HEK293 (cell line): ENCODE data around the gene IL25.
"Not testable (repeated sequence)": the region's sequence is repeated elsewhere in the genome, so short reads cannot be mapped to it uniquely, and the experiment has no call there.

Experiments
- ZNF274 ChIP-seq, 2 experiments: fragments of 200-500 bp in 1 of 2; fragments of 450-650 bp in 1 of 2; sonication (Bioruptor generic) in 1 of 2; formaldehyde crosslinking in 1 of 2; IDR thresholded peaks; 2 replicates each; pipeline versions ENCODE4 v1.5.1 to v1.6.1; 2014 to 2016; ENCODE audit warnings: borderline replicate concordance in 1 of 2, inconsistent platforms in 1 of 2, low read length in 1 of 2, missing biosample characterization in 1 of 2, missing genetic modification characterization in 1 of 2
- ZNF423 ChIP-seq: fragments of 450-650 bp; formaldehyde crosslinking; IDR thresholded peaks from 2 replicates; pipeline ENCODE4 v1.5.1; 2016; ENCODE audit warnings: missing biosample characterization, missing genetic modification characterization
- ZNF555 ChIP-seq: fragments of 450-650 bp; formaldehyde crosslinking; conservative IDR thresholded peaks from 2 replicates; pipeline ENCODE4 v1.5.1; 2017; ENCODE audit warnings: missing biosample characterization, mild to moderate bottlenecking, missing genetic modification characterization, inconsistent platforms
- ZNF654 ChIP-seq: fragments of 450-650 bp; formaldehyde crosslinking; IDR thresholded peaks from 2 replicates; pipeline ENCODE4 v1.5.1; 2016; ENCODE audit warnings: low read depth, missing biosample characterization, missing genetic modification characterization
- ZNF747 ChIP-seq: fragments of 450-650 bp; formaldehyde crosslinking; IDR thresholded peaks from 2 replicates; pipeline ENCODE4 v1.5.1; 2016; ENCODE audit warnings: missing biosample characterization, missing genetic modification characterization
- TF ChIP-seq, protein P1 (sequence below): fragments of 450-650 bp; formaldehyde crosslinking; IDR thresholded peaks from 2 replicates; pipeline ENCODE4 v1.5.1; 2016; ENCODE audit warnings: missing biosample characterization, missing genetic modification characterization
- TF ChIP-seq, protein P2 (sequence below): fragments of 450-650 bp; formaldehyde crosslinking; IDR thresholded peaks from 2 replicates; pipeline ENCODE4 v1.5.1; 2016; ENCODE audit warnings: missing biosample characterization, missing genetic modification characterization

DNA sequence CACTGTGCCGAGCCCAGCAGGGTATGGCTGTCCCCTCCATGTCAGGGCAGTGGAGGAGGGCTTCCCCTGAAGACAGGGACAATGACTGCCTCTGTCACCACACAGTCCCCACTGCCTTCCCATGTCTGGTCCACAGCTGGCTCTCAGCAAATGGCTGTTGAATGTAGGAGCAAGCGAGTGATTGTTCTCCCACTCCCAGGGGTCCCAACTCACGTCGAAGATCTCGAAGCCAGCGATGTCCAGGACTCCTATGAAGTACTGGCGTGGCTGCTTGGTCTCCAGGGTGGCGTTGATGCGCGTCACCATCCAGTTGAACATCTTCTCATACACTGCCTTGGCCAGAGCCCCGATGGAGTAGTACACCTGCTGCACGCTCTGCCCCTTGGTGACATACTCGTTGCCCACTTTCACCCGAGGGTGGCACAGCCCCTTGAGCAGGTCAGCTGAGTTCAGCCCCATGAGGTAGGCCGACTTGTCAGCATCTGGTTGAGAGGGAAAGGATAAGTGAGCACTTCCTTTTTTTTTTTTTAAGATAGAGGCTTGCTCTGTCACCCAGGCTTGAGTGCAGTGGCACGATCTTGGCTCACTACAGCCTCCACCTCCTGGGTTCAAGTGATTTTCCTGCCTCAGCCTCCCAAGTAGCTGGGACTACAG lies 28.0 kb downstream of the IL25 start:
- not testable (repeated sequence) for TF ChIP-seq ZNF654 (tag by site-specific recombination); ZNF747 (tag by site-specific recombination); ZNF555 (tag by site-specific recombination); ZNF274 (IDR thresholded peaks at IDR 0.05; ENCODE audit: low read length); ZNF274 (tag by site-specific recombination; IDR thresholded peaks at IDR 0.05; ENCODE audit: borderline replicate concordance); ZNF423 (tag by site-specific recombination)
- TF ChIP-seq, protein P1, sequence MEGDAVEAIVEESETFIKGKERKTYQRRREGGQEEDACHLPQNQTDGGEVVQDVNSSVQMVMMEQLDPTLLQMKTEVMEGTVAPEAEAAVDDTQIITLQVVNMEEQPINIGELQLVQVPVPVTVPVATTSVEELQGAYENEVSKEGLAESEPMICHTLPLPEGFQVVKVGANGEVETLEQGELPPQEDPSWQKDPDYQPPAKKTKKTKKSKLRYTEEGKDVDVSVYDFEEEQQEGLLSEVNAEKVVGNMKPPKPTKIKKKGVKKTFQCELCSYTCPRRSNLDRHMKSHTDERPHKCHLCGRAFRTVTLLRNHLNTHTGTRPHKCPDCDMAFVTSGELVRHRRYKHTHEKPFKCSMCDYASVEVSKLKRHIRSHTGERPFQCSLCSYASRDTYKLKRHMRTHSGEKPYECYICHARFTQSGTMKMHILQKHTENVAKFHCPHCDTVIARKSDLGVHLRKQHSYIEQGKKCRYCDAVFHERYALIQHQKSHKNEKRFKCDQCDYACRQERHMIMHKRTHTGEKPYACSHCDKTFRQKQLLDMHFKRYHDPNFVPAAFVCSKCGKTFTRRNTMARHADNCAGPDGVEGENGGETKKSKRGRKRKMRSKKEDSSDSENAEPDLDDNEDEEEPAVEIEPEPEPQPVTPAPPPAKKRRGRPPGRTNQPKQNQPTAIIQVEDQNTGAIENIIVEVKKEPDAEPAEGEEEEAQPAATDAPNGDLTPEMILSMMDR (tag by site-specific recombination): not testable (repeated sequence)
- TF ChIP-seq, protein P2, sequence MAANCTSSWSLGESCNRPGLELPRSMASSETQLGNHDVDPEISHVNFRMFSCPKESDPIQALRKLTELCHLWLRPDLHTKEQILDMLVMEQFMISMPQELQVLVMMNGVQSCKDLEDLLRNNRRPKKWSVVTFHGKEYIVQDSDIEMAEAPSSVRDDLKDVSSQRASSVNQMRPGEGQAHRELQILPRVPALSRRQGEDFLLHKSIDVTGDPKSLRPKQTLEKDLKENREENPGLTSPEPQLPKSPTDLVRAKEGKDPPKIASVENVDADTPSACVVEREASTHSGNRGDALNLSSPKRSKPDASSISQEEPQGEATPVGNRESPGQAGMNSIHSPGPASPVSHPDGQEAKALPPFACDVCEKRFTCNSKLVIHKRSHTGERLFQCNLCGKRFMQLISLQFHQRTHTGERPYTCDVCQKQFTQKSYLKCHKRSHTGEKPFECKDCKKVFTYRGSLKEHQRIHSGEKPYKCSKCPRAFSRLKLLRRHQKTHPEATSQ (tag by site-specific recombination): not testable (repeated sequence)
